HepG2 (cell line): Measurements from ENCODE around the gene PSD4. TPM values are rescaled to one million over a fixed set of nuclear protein-coding genes. Genes with fewer than 3 reads are reported as not detected.

Source experiments
- ATAC-seq: fragments of 200-7000 bp; cut with Tn5 transposase; 3 replicates; pipeline ENCODE4 v1.9.1; 2020; ENCODE audit warnings: mild to moderate bottlenecking, moderate library complexity
- BruUV-seq: library from RNA; stranded (reverse); fragments of 400-500 nt; replicated peaks from 2 replicates; lab custom pipeline; 2021; lab: Mats Ljungman, UMichigan
- CTCF ChIA-PET: fragments of 300-600 bp; formaldehyde crosslinking; extraction: SDS; loops from one replicate; lab custom pipeline; 2021; ENCODE audit warnings: low total read pairs, inconsistent platforms, low intra/inter-chr PET ratio; lab: Yijun Ruan, JAX
- POLR2A ChIA-PET: fragments of 350-600 bp; sonication (Branson Sonifier 250); formaldehyde crosslinking; loops from one replicate; lab custom pipeline; 2020; ENCODE audit warnings: antibody characterized with exemption, inconsistent platforms; lab: Yijun Ruan, JAX
- DNase-seq: peaks from one replicate; pipeline ENCODE4 v3.0.0-alpha.2; 2015; ENCODE audit warnings: low spot score
- FAIRE-seq: peaks from 3 replicates; lab custom pipeline; 2011; peaks lifted over from hg19 to GRCh38; lab: Jason Lieb, UNC
- H2AFZ ChIP-seq: one replicate; pipeline ENCODE4 v1.6.1; 2011; ENCODE audit warnings: low read length, inconsistent platforms
- H3K27ac ChIP-seq: fragments of 300-600 bp; 3 replicates; pipeline ENCODE4 v1.8.0; 2011; ENCODE audit warnings: mixed run types, mild to moderate bottlenecking, mixed read lengths, low read length, inconsistent platforms; ENCODE audit not compliant: insufficient read depth; ENCODE audit errors: extremely low read length
- H3K27me3 ChIP-seq, 2 experiments: fragments of 200-600 bp in 1 of 2; 2 replicates in 1 of 2; 3 replicates in 1 of 2; pipeline versions ENCODE4 v1.6.0 to v1.8.0; 2011; ENCODE audit warnings: low read length in 2 of 2, mild to moderate bottlenecking in 2 of 2, moderate library complexity in 2 of 2, inconsistent platforms in 1 of 2; ENCODE audit not compliant: insufficient read depth in 2 of 2, control insufficient read depth in 1 of 2
- H3K36me3 ChIP-seq, 2 experiments: fragments of 200-600 bp in 1 of 2; replicated peaks in 1 of 2; 2 replicates in 1 of 2; 3 replicates in 1 of 2; pipeline versions ENCODE4 v1.5.1 to v1.8.0; 2011; ENCODE audit warnings: low read length in 2 of 2, inconsistent platforms in 1 of 2; ENCODE audit not compliant: insufficient read depth in 2 of 2, control insufficient read depth in 1 of 2
- H3K4me1 ChIP-seq: 2 replicates; pipeline ENCODE4 v1.5.1; 2012; ENCODE audit warnings: low read length, inconsistent platforms; ENCODE audit not compliant: insufficient read depth
- H3K4me2 ChIP-seq: 2 replicates; pipeline ENCODE4 v1.6.0; 2011; ENCODE audit warnings: low read depth, low read length, inconsistent platforms
- H3K4me3 ChIP-seq, 3 experiments: fragments of 200-600 bp in 1 of 3; sonication (generic), shearing (Covaris generic) in 1 of 3; replicated peaks in 1 of 3; 2 replicates each; pipeline ENCODE4 v1.5.1; 2011 to 2016; ENCODE audit warnings: low read length in 3 of 3, inconsistent platforms in 2 of 3, low read depth in 2 of 3, mild to moderate bottlenecking in 2 of 3, control low read depth in 1 of 3, mixed read lengths in 1 of 3; ENCODE audit not compliant: insufficient read depth in 1 of 3
- H3K79me2 ChIP-seq: one replicate; pipeline ENCODE4 v1.6.1; 2011; ENCODE audit warnings: low read length, inconsistent platforms; ENCODE audit not compliant: insufficient read depth
- H3K9ac ChIP-seq: 2 replicates; pipeline ENCODE4 v1.6.0; 2011; ENCODE audit warnings: mild to moderate bottlenecking, low read depth, low read length, inconsistent platforms; ENCODE audit not compliant: insufficient read depth
- H3K9me3 ChIP-seq: 2 replicates; pipeline ENCODE4 v1.5.1; 2012; ENCODE audit warnings: mild to moderate bottlenecking, low read length
- H4K20me1 ChIP-seq: 2 replicates; pipeline ENCODE4 v1.6.0; 2011; ENCODE audit warnings: inconsistent platforms, mild to moderate bottlenecking, low read length, moderate library complexity; ENCODE audit not compliant: insufficient read depth
- ATF7 ChIP-seq, 2 experiments: fragments of 450-650 bp in 1 of 2; sonication (generic) in 1 of 2; formaldehyde crosslinking in 1 of 2; IDR thresholded peaks; 2 replicates each; pipeline versions ENCODE4 v1.4.0 to v1.6.1; 2016 to 2020; ENCODE audit warnings: antibody characterized with exemption in 1 of 2, mild to moderate bottlenecking in 1 of 2, missing genetic modification reagents in 1 of 2
- CEBPB ChIP-seq: IDR thresholded peaks from 2 replicates; pipeline ENCODE4 v1.6.1; 2011; ENCODE audit warnings: low read depth, low read length, improper control_type of control experiment, borderline replicate concordance
- CREB1 ChIP-seq, 2 experiments: fragments of 450-650 bp in 1 of 2; IDR thresholded peaks; 2 replicates each; pipeline ENCODE4 v1.6.1; 2016 to 2017; ENCODE audit warnings: control low read depth in 1 of 2, mild to moderate bottlenecking in 1 of 2, missing compliant biosample characterization in 1 of 2, missing genetic modification characterization in 1 of 2
- SNAPC4 ChIP-seq: sonication (generic); formaldehyde crosslinking; IDR thresholded peaks from 2 replicates; pipeline ENCODE4 v1.4.0; 2020; ENCODE audit warnings: mild to moderate bottlenecking, missing genetic modification reagents
- ZBTB38 ChIP-seq: sonication (generic); formaldehyde crosslinking; IDR thresholded peaks from 2 replicates; pipeline ENCODE4 v1.5.1; 2020; ENCODE audit warnings: mild to moderate bottlenecking, missing genetic modification reagents
- WGBS: methylation state at CpG from one replicate; pipeline ENCODE4 v1.1.6; 2017; ENCODE audit warnings: low lambda C conversion rate; 5-methylcytosine and 5-hydroxymethylcytosine counted together
- in situ Hi-C: cut with HindIII; loops from 2 replicates; pipeline ENCODE4 v1.10.0; 2017; ENCODE audit warnings: low pct_unique_long_range_greater_than_20kb; ENCODE audit not compliant: extremely low pct_ligation_motif_present
- intact Hi-C: fragments of 100-400 bp; cut with micrococcal nuclease; formaldehyde crosslinking; loops from one replicate; pipeline ENCODE4 v1.10.0; 2022; ENCODE audit not compliant: unreplicated experiment
- polyA plus RNA-seq, 8 experiments: library from polyadenylated mRNA; depleted of rRNA in 3 of 8; stranded (reverse) in 7 of 8; unstranded in 1 of 8; fragments of >200 nt; fragmentation: Illumina TruSeq in 4 of 8; extraction: Trizol in 4 of 8; gene quantifications; 2 replicates each; pipeline versions ENCODE4 v1.2.1 to v1.2.3, GENCODE V29; 2011 to 2016; ENCODE audit warnings: low read depth in 4 of 8, missing spikeins in 1 of 8, mixed read lengths in 1 of 8; ENCODE audit not compliant: insufficient read depth in 1 of 8
- total RNA-seq, 5 experiments: library from RNA; depleted of rRNA; stranded (reverse); fragments of >200 nt; fragmentation: Illumina TruSeq; extraction: Trizol; gene quantifications; 2 replicates each; pipeline ENCODE4 v1.2.3, GENCODE V29; 2016; ENCODE audit warnings: low read depth in 1 of 5
- TF ChIP-seq, protein P1 (sequence below): sonication (generic); formaldehyde crosslinking; IDR thresholded peaks from 2 replicates; pipeline ENCODE4 v1.5.0; 2020; ENCODE audit warnings: missing genetic modification reagents
- TF ChIP-seq, protein P2 (sequence below): sonication (generic); formaldehyde crosslinking; IDR thresholded peaks from 2 replicates; pipeline ENCODE4 v1.5.0; 2020; ENCODE audit warnings: missing genetic modification reagents, mild to moderate bottlenecking, borderline replicate concordance

PSD4 gene
- total and polyA plus RNA-seq, 2 of the 13 experiments (the other 11 are each of a cell fraction or from before 2014, with no cell fraction given) = 5.8 to 9.4 TPM

- no peak for TF ChIP-seq SNAPC4 (CRISPR knock-in tag)
- TF ChIP-seq, all 625 proteins: peak for 6
Observed at GRCh38 chr2:113225263-113226259, 51.8 kb downstream of the PSD4 start (continued).

GRCh38 chr2:113226462-113226861 is 52.7 kb downstream of the PSD4 start:
- Histone ChIP-seq H3K4me2 (no peak overlapping the region), H3K27ac (no peak overlapping the region), H2AFZ (no peak overlapping the region), H3K9me3 (no peaks in the 10 kb centered on the region), H4K20me1 (no peaks in the 10 kb centered on the region), H3K79me2 (no peaks in the 10 kb centered on the region), H3K36me3 (no peaks in the 10 kb centered on the region), H3K4me1 (peaks cover 48% of the 10 kb centered on the region), H3K9ac (no peak overlapping the region), H3K27me3 (0 out of 5 replicates have a peak, but pooled peaks cover 0 to 5% of the 10 kb centered on the region in 2 experiments), H3K4me3 (no peak overlapping the region)
- intact Hi-C loops = no loop called here
- in situ Hi-C loops = no loop called here
- TF ChIP-seq, protein P1, sequence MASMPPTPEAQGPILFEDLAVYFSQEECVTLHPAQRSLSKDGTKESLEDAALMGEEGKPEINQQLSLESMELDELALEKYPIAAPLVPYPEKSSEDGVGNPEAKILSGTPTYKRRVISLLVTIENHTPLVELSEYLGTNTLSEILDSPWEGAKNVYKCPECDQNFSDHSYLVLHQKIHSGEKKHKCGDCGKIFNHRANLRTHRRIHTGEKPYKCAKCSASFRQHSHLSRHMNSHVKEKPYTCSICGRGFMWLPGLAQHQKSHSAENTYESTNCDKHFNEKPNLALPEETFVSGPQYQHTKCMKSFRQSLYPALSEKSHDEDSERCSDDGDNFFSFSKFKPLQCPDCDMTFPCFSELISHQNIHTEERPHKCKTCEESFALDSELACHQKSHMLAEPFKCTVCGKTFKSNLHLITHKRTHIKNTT (CRISPR knock-in tag) = no peak
- TF ChIP-seq, protein P2, sequence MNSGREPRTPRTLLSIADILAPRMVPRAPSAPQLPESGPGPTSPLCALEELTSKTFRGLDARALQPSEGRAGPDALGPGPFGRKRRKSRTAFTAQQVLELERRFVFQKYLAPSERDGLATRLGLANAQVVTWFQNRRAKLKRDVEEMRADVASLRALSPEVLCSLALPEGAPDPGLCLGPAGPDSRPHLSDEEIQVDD = no peak
- TF ChIP-seq CREB1 (IDR thresholded peaks at IDR 0.05) = peak; percentile 87
- TF ChIP-seq CREB1 (CRISPR knock-in tag; IDR thresholded peaks at IDR 0.05) = no peak
- peak; percentile 42; the same call in 1 of the 2 replicates for TF ChIP-seq CEBPB
- no peak for TF ChIP-seq ZBTB38 (CRISPR knock-in tag)
- peak; percentile 60; the same call in 1 of the 2 replicates for TF ChIP-seq ATF7 (IDR thresholded peaks at IDR 0.05)
- no peak for TF ChIP-seq ATF7 (CRISPR knock-in tag; IDR thresholded peaks at IDR 0.05)
- FAIRE-seq (no peak), ATAC-seq (no peak), DNase-seq (no peak)
- no TSS peak for BruUV-seq
- 67% methylated on average over 4 of the region's 4 CpGs for WGBS
- ChIA-PET CTCF (no interaction called here), POLR2A (interaction anchor here (0.8 kb wide), 1 partner anchor 9 kb away, joined by 3 read pairs; no protein-coding TSS in a partner anchor)
